ENCODE results near the gene MDFIC. TPM values are rescaled to one million over a fixed set of nuclear protein-coding genes. Genes with fewer than 3 reads are reported as not detected.

The MDFIC gene
- total and polyA plus RNA-seq, 9 donors = 10.6 to 30.0 (median 17.9) TPM

GRCh38 chr7:115058726-115059125, 136.8 kb downstream of the MDFIC start:
- Histone ChIP-seq H3K27ac (no peak overlapping the region), H3K4me3 (no peak overlapping the region), H3K27me3 (no peaks in the 10 kb centered on the region), H3K4me1 (ENCODE audit: insufficient read depth) (peaks cover 2% of the 10 kb centered on the region), H3K36me3 (no peaks in the 10 kb centered on the region), H3K9me3 (no peaks in the 10 kb centered on the region)
- DNase-seq = no peak
- WGBS, 3 donors = 50 to 54% (median 50%) methylated on average over 3 of the region's 3 CpGs
- TF ChIP-seq POLR2A (IDR thresholded peaks at IDR 0.05) (no peak), CTCF (IDR thresholded peaks at IDR 0.05) (no peak), EP300 (IDR thresholded peaks at IDR 0.05) (no peak)
- intact Hi-C loops (cut with DNase I) = no loop called here

DNA sequence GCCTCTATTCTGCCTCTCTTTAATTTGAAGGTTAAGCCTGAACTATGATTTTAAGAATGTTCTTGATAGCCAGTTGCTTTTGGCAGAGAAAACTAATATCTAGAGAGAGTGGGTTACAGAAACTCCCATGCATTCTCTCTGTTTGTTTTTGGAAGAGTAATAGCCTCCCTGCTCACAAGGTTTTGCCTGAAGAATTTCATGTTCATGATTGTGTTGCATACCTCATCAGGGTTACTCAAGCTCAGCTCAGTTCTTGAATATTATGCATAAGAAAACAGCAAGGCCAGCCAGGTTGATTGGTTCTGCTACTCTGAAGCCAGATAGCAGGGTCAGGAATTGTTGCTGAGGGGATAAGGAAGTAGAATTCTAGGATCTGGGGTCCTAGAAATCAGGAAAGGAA, 137.4 kb downstream of the MDFIC start:
- Histone ChIP-seq H3K9me3 (no peaks in the 10 kb centered on the region), H3K36me3 (no peaks in the 10 kb centered on the region), H3K4me1 (ENCODE audit: insufficient read depth) (peaks cover 2% of the 10 kb centered on the region), H3K4me3 (no peak overlapping the region), H3K27ac (no peak overlapping the region), H3K27me3 (no peaks in the 10 kb centered on the region)
- no peak for DNase-seq
- TF ChIP-seq EP300 (IDR thresholded peaks at IDR 0.05) (no peak), CTCF (IDR thresholded peaks at IDR 0.05) (no peak), POLR2A (IDR thresholded peaks at IDR 0.05) (no peak)
- intact Hi-C loops (cut with DNase I) = no loop called here

GRCh38 chr7:115060095-115060870, 138.4 kb downstream of the MDFIC start:
- TF ChIP-seq EP300 (IDR thresholded peaks at IDR 0.05) (no peak), POLR2A (IDR thresholded peaks at IDR 0.05) (no peak), CTCF (IDR thresholded peaks at IDR 0.05) (no peak)
- H3K9me3 ChIP-seq = no peaks in the 10 kb centered on the region
- no peak overlapping the region for H3K27ac ChIP-seq
- H3K36me3 ChIP-seq = no peaks in the 10 kb centered on the region
- no peak overlapping the region for H3K4me3 ChIP-seq
- no peaks in the 10 kb centered on the region for H3K27me3 ChIP-seq
- WGBS, 3 donors = 47 to 84% (median 71%) methylated on average over 5 of the region's 5 CpGs
- peaks cover 2% of the 10 kb centered on the region for H3K4me1 ChIP-seq (ENCODE audit: insufficient read depth)
- no peak for DNase-seq
- intact Hi-C loops (cut with DNase I) = no loop called here

DNA sequence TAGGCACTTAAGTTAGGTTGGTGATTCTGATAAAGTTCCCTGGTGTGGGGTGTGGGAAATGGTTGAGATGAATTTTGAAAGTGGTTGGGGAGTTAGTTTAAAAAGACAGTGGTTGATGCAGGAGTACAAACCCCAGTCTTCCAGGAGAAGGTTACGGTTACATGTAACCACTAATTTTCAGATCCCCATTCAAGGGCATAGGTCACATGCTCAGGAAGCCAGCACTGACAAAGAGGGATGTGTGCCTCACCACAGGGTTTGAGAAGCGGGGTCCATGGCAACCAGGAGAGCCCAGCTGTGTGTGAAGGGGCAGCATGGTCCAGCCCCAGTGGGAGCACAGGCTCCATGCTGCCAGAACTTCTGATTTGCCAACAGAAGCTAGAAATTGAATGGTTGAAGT, 144.2 kb downstream of the MDFIC start:
- H3K4me1 ChIP-seq (ENCODE audit: insufficient read depth) = no peaks in the 10 kb centered on the region
- H3K27me3 ChIP-seq = no peaks in the 10 kb centered on the region
- no peak overlapping the region for H3K27ac ChIP-seq
- H3K4me3 ChIP-seq = no peak overlapping the region
- no peaks in the 10 kb centered on the region for H3K36me3 ChIP-seq
- no peak for DNase-seq
- intact Hi-C loops (cut with DNase I) = no loop called here
- 95 to 97% (median 96%) methylated on average over 2 of the region's 2 CpGs for WGBS, 3 donors
- TF ChIP-seq CTCF (IDR thresholded peaks at IDR 0.05) (no peak), POLR2A (IDR thresholded peaks at IDR 0.05) (no peak), EP300 (IDR thresholded peaks at IDR 0.05) (no peak)
- H3K9me3 ChIP-seq = no peaks in the 10 kb centered on the region
